ENCODE results near the gene FANCD2. TPM values are rescaled to one million over a fixed set of nuclear protein-coding genes. Genes with fewer than 3 reads are reported as not detected.

FANCD2 gene
- total RNA-seq = 15.5 and 23.3 TPM in 2 replicates

- TF ChIP-seq CTCF (IDR thresholded peaks at IDR 0.05; ENCODE audit: insufficient read depth, low read depth, low read length) = no peak
- H3K4me3 ChIP-seq (ENCODE audit: low read depth, low read length) = peak within 1 kb of the TSS; percentile 96
- DNase-seq (ENCODE audit: low read depth) = peak; percentile 91
Observed at GRCh38 chr3:10026084-10026890, at the start of gene FANCD2. TSS of gene FANCD2 (plus strand) at chr3:10026437. CDS start at chr3:10028658, 2,221 bp downstream.

DNA sequence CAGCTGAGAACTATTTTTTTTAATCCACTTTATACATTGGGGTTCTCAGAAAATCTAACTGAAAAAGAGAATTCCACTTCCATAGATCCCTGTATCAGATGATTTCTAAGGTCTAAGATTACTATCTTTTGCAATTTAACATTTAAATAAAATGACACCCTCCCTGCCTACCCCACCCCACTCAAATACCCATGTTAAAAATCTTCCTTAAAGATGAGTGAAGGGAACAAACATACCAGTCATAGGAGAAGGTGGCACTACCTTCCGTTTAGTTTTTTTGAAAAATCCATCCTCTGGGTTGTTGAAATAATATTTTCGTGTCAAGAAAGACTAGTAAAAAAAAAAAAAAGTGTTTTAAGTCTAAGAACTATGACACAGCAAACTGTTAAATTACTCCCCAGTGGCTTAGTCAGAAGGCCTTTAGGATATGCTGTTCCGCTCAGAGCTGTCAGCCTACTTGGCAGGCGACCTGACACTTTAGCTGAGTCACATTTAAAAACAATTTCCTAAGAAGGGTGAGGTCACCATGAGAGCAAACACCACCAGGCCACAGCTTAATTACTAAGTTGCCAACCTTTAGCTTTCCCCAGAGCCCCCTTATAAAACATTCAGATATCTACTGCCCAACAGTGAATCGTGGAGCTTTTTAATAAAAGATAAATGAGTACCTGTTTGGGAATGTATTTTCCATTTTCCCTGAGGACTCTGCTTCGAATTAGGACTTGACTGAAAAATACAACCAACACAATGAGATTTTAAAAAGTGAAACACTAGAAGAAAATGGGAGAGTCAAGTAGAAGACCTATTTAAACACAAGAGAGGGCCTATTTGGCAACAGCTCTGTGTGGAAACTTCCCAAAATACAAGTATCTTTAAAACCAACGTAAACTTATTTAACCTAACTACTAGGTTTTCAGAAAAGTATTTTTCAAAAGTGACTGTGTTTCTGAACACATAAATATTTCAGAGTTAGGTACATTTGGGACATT, 49.2 kb upstream of the FANCD2 start:
- no peak overlapping the region for H3K4me3 ChIP-seq (ENCODE audit: low read depth, low read length)
- no peak for TF ChIP-seq CTCF (IDR thresholded peaks at IDR 0.05; ENCODE audit: insufficient read depth, low read depth, low read length)
- DNase-seq (ENCODE audit: low read depth) = peak; percentile 97

DNA sequence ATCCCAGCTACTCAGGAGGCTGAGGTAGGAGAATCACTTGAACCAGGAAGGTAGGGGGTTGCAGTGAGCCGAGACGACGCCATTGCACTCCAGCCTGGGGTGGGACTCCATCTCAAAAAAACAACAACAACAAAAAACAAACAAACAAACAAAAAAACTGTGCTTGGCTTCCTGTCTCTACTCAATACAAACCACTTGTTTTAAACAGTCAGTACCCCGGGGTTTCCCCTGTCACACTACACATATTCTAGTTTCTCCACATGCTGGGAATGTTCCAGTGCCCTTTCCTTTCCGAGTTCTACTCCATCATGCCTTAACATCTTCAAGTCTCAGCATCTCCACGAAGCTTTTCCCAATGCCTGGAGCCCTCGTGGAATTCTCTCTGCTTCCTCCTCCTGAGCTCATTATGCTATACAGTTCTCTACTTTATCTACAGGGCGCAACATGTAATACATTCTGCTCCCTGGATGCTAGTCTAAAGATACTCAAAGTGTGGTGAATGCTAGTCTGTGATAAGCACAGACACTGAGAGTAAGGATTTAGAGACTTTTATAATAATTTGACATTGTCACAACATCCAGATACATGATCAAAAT, 47.4 kb upstream of the FANCD2 start:
- TF ChIP-seq CTCF (IDR thresholded peaks at IDR 0.05; ENCODE audit: insufficient read depth, low read depth, low read length) = no peak
- H3K4me3 ChIP-seq (ENCODE audit: low read depth, low read length) = no peak overlapping the region
- DNase-seq (ENCODE audit: low read depth) = no peak

GRCh38 chr3:9980251-9980650, 46.0 kb upstream of the FANCD2 start:
- DNase-seq (ENCODE audit: low read depth) = no peak
- TF ChIP-seq CTCF (IDR thresholded peaks at IDR 0.05; ENCODE audit: insufficient read depth, low read depth, low read length) = no peak
- no peak overlapping the region for H3K4me3 ChIP-seq (ENCODE audit: low read depth, low read length)

DNA sequence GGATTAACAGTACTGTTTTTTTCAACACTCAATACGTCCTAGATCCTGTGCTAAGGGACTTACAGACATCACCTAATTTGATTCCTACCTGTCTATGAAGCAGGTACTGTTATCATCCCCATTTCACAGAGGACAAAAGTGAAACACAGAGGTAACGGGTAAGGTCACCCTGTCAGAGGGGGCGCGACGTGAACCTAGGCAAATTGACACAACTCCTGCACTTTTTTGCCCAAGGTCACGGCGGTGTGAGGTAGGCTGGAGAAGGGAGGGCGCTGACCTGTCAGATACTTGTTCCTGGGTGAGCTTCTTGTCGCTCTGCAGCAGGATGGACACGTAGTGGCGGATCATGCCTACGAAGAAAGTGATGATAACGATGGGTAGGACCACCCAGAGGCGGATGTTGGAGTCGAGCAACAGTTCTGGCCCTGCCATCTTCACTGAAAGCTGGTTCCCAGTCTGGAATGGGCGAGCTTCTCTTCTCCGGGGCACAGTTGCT, 40.0 kb upstream of the FANCD2 start:
- no peak for TF ChIP-seq CTCF (IDR thresholded peaks at IDR 0.05; ENCODE audit: insufficient read depth, low read depth, low read length)
- DNase-seq (ENCODE audit: low read depth) = no peak
- peak overlapping the region; percentile 93 for H3K4me3 ChIP-seq (ENCODE audit: low read depth, low read length)

- no peak for TF ChIP-seq CTCF (IDR thresholded peaks at IDR 0.05; ENCODE audit: insufficient read depth, low read depth, low read length)
- DNase-seq (ENCODE audit: low read depth) = peak; percentile 70
- no peak overlapping the region for H3K4me3 ChIP-seq (ENCODE audit: low read depth, low read length)
Observed at GRCh38 chr3:9994086-9994844, 32.0 kb upstream of the FANCD2 start.

All from fibroblast of villous mesenchyme (primary cell).